ENCODE data around the gene OTX2.

- no peak for TF ChIP-seq CTCF (IDR thresholded peaks at IDR 0.05; ENCODE audit: low read length)
- no peak for TF ChIP-seq EZH2 (IDR thresholded peaks at IDR 0.05; ENCODE audit: borderline replicate concordance, low read length)
Measured at GRCh38 chr14:56812364-56813141, 2.3 kb upstream of the OTX2 start.
